HG03139 (cell line): ENCODE results near the gene COL18A1.

Source experiments
- ATAC-seq: cut with Tn5 transposase; IDR thresholded peaks from one replicate; pipeline ENCODE4 v1.9.1; 2021; ENCODE audit not compliant: unreplicated experiment

Gene COL18A1

DNA sequence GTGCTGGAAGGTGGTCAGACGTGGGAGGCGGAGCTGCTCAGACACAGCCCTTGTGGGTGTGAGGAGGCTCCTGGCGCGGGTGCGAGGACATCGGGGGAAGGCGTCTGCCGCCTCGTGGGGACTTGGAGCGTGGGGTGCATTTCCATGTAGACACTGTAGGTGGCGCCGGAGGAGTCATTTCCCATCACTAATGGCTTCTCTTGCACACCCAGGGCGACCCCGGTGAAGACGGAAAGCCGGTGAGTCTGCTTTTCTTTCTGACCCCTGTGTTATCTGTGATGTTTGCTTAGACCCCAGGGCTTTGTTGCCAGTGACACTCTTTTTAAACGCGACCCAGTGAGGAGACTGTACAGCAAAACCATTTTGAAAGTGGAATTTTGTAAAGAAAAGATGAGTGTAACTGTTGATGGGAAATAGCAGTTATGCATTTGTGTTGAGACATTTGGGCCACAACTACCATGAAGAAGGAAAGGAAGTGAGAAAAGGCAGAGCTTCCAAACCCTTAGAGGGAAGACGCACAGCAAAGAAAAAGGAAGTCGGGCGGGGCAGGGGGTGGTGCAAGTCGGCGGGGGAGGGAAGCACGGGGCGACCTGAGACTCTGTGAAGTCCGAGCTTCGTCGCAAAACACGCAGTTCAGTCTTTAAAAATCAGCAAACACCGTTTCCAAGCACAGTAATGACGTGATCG lies 73.3 kb downstream of the COL18A1 start:
- ATAC-seq, result no peak

DNA sequence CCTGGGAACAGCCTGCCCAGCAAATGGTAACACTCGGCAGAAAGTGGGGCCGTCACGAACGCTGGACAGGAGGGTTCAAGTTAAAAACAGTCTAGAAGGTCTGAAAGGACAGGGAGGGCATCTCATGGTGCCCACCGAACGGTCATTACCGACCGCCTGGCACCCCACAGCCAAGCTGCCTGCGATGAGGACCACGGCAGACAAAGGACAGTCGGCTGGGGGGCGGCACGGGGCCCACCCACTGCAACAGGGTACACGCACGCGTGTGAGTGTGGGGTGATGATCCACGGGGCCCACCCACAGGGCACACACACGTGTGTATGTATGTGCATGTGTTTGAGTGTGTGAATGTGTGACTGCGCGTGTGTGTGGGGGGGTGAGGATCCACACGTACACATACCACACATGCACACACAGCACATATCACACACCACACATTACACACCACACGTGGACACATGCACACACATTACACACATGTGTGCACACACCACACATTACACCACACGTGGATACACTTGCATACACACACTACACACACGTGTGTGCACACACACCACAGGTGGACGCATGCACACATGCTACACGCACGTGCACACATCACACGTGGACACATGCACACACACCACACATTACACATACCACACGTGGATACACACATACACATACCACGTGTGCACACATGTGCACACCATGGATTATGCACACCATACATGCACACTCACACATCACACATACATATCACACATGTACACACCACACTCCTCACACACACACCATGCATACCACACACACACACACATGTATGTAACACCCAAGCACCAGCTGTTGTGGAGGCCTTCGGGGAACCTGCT lies 74.1 kb downstream of the COL18A1 start:
- no peak for ATAC-seq

DNA sequence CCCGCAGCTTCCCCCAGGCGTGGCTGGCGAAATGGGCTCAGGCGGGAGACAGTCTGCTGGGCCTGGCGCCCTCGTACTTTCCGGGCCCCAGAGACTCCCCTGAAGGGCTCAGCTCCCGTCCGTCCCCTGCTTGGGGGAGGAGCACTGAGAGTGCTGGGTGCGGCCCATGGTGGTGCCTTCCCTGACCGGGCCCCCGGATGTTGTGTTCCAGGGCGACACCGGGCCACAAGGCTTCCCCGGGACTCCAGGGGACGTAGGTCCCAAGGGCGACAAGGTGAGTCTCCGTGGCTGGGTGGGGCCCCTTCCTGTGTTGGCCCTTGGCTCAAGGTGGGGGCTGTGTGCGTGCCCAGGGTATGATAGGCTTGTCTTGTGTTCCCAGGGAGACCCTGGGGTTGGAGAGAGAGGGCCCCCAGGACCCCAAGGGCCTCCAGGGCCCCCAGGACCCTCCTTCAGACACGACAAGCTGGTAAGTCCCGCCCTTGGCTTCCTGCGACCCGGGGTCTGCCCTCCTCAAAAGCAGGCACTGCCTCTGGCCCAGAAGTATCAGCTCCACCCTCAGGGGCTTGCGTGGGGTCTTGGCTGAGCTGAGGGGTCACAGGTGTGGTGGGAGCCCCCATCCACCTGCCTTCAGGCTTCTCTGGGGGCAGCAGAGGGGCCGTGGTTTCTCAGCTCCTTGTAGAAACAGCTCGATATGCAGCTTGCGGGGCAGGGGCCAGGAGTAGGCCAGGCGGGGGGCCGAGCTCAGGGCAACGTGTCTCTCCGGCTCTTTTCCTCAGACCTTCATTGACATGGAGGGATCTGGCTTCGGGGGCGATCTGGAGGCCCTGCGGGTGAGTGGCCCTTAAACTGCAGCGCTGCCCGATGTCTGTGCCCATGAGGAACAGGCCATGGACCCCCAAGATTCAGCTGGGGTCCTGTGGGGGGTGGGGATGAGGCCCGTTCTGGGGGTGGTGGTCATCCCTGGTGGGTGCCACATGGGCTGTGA lies 75.0 kb downstream of the COL18A1 start:
- ATAC-seq, result no peak

DNA sequence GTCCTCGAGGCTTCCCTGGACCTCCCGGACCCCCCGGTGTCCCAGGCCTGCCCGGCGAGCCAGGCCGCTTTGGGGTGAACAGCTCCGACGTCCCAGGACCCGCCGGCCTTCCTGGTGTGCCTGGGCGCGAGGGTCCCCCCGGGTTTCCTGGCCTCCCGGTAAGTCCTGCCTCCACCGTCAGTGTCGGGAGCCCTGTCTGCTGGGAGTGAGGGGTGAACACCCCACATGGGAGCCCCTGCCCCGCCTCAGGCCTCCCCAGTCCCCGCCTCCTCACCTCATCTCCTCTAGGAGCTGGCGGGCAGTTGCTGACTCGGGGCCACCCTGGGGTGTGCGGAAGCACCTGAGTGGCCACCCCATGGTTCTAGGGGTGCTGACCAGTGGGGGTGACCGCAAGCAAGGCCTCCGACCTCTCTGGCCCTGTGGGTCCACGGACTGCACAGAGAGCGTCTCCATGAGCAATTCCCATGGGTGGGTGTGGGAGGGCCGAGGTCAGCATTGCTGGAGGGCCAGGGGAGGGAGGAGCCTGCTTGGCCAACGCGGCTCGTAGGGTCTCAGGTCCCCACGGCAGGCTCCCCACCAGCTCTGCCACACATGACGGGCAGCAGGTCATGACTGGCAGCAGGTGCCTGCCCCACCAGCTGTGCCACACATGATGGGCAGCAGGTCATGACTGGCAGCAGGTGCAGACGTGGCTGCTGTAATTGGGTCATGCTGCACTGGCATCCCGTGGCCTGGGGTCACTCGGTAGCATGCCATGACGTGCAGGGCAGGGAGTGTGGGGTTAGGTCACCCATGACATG lies 75.9 kb downstream of the COL18A1 start:
- no peak for ATAC-seq

DNA sequence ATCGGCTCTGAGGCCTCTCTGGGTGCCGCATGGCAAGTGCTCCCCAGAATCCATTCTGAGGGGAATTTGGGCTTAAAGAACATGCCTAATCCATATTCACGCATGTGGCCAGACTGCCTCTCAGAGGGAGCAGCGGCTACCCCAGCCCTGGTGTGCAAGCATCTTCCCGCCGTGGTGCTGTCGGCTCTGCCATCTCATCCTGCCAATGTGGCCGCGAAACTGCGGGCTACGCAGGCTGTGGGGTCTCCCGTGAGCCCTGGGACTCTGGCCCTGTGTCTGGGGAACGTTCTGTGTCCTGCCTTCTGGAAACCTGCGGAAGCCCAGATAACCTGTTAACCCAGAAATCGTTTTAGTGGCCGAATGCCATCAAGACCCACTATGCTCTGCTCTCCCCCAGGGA lies 76.6 kb downstream of the COL18A1 start:
- no peak for ATAC-seq

DNA sequence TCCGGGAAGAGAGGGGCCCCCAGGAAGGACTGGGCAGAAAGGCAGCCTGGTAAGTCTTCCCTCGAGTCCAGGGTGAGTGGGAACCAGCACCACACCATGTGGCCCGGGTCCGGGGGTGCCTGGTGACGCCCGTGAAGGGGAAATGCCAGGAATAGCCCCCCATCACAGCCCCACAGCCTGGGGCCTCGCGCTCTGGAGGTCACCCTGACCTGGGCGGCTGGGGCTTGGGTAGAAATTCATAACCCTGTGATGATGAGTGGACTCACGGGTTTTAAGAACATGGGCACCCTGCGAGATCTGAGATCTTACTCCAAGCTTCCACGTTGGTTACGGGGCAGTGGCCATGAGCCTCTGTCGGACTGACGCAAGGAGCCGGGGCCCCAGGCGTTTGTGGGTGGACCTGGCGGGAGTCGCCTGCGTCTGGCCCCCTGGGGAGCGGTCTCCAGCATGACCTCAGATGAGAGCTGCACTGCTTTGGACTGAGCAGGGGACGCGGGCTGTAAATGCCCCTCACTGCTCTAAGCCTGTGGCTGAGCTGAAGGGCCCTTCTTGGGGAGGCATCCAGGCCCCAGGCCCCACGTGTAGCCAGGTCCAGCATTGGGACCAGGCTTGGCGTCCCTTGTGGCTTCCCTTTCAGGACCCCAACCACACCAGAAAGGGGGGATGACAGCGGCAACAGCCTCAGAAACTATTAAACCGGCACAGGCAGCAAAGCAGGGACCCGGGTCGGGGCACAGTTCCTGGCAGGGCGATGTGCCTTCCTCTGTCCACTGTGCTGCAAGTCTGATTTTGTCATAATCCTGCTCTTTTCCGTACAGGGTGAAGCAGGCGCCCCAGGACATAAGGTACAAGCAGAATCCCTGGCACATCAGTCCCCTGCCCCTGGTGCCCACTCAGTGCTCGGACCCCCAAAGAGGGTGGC lies 77.3 kb downstream of the COL18A1 start:
- ATAC-seq, result no peak

DNA sequence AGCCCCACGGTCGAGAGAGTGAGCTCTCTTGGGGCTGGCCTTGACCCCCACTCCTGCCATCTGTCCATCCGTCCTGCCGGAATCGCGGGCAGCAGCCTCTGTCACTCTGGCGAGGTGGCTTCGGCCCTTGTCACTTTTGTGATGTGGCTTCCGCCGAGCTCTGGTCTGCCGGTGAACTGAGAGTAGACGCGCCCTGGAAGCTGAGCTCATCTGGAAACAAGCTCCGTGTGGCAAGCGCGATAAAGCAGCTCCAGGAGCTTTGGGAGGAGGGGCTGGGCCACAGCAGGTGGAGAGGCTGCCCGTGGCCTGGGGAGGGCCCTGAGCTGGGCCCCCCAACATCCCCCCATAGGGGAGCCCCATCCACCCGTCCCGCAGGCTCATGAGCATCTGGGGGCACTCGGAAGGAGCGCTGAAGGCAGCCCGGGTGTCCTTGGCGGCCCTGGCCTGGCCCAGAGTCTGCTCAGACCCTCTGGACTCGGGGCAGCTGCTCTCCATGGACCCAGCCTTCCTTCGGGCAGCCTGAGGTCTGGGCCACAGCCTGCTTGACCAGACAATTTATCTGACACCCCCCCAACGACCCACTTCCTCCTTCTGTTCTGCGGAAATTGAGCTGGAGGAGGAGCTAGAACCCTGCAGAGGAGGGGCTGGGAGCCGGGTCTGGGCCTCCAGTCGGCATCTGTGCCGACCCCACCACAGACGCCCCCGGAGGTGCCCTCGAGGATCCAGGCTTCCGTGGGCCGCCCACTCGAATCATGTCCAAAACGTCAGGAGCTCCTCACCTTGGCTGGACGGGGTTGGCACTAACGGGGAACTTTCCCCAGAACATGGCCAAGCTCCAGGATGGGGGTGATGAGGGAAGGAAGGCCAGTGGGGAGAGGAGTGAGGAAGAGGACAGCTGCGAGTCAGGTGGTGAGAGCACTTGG lies 78.2 kb downstream of the COL18A1 start:
- ATAC-seq, result no peak

DNA sequence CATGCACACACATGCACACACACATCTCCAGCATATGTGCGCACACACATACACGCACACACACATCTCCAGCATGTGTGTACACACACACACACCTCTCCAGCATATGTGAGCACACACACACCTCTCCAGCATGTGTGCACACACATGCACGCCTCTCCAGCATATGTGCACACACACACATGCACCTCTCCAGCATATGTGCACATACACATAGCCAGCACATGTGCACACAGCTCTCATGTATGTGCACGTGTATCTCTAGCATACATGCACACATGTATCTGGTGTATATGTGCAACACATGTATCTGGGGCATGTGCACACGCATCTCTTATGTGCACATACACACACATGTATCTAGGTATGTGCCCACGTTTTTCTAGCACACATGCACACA lies 79.4 kb downstream of the COL18A1 start:
- no peak for ATAC-seq

DNA sequence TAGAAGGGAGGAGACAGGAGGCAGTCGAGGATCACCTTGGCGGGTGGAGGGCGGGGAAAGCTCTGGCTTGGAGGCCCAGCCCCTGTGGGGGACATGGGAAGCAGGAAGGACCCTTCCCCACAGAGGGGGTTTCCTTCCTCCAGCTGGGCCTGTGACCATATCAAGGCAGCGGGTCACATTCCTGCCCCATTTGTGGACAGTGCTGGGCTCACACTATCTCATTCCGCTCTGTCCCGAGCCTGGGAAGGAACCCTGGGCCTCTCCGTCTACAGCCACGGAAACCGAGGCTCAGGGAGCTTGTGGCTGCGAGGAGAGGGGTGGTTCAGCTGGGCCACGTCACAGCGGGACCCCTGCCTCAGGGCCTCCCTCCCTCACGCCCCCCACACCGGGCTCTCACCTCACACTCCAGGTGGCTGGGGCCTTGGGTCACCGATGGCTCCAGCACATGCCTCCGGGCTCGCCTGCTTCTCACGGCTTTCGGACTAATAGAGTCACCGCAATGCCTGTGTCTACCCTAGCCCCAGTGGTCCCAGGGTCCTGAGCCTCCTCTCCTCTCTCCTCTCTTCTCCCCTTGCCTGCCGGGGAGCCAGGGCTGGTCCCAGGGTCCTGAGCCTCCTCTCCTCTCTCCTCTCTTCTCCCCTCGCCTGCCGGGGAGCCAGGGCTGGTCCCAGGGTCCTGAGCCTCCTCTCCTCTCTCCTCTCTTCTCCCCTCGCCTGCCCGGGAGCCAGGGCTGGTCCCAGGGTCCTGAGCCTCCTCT lies 80.9 kb downstream of the COL18A1 start:
- no peak for ATAC-seq

DNA sequence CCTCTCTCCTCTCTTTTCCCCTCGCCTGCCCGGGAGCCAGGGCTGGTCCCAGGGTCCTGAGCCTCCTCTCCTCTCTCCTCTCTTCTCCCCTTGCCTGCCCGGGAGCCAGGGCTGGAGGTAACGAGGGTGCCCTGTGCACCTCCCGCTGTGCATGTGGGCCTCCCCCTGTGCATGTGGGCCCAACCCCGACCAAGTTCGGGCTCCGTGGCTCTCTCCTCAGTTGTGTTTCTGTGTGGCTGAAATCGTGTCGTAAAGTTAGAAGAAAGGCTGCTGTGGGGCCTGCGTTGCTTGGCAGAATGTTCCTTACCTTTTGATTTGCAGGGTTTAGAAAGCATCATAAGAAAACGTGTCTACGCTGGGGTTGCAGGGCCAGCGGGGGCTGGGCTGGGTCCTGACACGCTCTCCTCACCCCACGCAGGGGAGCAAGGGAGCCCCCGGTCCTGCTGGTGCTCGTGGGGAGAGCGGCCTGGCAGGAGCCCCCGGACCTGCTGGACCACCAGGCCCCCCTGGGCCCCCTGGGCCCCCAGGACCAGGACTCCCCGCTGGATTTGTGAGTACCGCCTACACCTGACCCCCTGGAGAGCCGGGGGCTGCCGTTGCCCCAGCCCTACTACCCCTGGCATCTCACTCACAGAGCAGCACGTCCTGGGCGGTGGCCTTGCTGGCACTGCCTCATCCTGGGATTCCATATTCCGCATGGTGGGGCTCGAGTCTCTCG lies 81.6 kb downstream of the COL18A1 start:
- no peak for ATAC-seq

DNA sequence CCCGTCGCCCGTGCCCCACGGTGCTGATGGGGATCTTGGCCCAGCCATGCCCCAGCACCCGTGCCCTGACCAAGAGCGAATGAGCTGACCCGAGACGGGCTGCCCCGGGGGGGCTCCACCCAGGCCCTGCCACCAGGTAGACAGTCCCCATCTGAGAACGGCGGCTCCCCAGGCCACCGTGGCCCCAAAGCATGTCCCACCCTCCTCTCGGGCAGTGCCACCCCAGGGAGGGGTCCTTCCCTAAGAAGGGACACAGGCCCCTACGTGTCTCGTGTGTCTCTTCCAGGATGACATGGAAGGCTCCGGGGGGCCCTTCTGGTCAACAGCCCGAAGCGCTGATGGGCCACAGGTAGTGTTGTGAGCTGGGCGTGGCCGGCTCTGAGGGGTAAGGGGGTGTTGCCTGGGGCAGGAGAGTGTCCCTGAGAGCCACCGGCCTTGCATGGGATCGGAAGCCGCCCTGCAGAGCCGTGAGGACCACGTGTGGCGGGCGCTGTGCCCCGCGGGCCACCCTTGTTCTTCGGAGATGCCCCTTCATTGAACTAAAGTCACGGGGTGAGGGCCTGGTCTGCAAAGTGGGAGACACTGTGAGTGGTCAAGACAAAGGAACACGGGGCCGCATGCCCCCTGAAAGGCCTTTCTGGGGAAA lies 82.3 kb downstream of the COL18A1 start:
- ATAC-seq, result no peak

DNA sequence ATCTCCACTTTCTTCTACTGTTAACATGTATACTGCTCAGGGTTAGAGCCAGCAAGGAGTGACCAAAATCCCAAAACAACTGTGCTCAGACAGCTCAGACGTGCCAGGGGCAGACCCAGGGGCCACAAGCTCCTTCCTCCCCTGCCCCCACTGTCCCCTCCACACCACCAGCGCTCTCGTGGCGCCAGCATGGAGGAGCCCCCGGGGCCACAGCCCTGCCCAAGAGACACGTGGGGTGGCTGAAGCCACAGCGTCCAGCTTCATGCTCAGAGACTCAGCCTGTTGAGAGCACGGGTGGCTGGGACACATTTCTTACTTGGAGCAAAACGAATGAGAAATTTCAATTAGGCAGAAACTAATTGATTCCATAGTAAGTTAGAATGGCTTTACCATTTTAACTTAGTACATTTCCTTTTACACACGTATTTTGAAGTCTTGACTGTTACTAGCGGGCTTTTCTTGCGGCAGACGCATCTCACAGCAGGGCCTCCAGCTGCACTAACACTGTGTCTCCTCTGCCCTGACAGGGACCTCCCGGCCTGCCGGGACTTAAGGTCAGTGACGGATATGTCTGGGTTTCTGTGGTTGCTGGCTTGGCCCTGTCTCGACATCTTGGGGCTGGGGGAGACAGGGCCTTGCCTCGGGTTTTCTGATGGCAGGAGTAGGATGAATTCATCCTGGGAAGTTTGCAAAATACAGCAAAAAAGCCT lies 83.1 kb downstream of the COL18A1 start:
- no peak for ATAC-seq

DNA sequence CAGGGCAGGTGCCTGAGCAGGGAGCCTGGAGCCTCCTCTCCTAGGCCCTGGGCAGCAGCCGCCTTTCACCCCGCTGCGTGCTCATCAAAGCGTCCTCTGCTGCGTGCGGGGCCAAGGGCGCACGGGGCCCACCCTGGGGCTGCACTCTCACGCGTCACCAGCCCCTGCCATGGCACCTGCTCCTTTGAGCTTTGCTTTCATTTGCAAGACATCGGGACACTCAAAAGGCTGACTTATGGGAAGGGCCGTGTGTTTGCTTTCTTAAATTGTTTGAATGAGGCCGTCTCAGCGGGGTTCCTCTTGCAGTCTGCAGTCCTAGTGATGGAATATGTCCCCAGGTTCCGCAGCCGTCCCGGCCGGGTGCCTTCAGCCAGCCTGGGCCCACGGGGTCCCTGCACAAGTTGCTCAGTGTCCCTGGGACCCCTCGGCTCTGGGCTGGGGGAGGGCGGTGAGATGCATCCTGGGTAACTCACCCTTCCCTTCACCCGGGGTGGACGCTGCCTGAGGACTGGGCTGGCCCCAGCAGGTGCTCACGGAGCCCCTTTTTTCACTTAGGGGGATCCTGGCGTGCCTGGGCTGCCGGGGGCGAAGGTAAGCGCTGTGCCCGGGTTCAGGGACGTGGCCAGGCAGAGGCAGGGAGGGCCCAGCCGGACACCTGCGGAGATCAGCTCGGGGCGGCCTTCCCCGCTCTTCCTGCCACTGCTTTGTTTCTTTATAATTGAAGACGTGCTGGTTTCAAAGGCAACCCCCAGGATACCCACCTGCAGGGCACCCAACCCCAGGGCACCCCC lies 84.2 kb downstream of the COL18A1 start:
- no peak for ATAC-seq

DNA sequence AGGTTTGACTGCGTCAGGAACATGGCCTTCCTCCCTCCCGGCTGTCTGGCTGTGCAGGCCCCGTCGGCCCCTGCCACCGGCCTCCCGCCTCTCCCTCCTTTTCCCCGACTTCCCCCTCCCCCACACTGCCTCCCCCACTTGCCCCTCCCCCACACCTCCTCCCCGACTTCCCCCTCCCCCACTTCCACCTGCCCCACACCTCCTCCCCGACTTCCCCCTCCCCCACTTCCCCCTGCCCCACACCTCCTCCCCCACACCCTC lies 84.7 kb downstream of the COL18A1 start:
- no peak for ATAC-seq

DNA sequence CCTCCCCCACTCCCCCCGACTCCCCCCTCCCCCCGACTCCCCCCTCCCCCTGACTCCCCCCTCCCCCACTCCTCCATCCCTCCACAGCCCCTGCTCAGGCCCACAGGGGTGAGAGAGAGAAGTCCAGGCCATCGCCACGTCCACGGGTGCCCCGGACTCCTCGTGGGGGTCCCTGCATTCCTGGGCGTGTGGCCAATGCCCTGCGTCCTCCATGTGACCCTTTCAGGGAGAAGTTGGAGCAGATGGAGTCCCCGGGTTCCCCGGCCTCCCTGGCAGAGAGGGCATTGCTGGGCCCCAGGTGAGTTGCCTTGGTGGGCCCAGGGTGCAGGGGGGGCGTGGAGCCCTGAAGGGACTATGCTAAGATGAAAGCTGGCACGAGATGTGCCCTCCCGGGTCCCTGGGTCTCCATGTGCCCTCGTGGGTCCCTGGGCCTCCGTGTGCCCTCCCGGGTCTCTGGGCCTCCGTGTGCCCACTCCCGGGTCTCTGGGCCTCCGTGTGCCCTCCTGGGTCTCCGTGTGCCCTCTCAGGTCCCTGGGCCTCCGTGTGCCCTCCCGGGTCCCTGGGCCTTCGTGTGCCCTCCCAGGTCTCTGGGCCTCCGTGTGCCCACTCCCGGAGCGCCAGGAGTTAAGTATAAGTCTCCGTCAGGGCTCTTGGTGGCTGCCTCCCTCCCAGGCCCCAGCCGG lies 85.2 kb downstream of the COL18A1 start:
- no peak for ATAC-seq
